Keratinocyte (primary cell): ENCODE data around the gene STX5.

Source experiments
- EZH2 ChIP-seq: IDR thresholded peaks from one replicate; pipeline ENCODE4 v1.6.1; 2012; ENCODE audit warnings: inconsistent platforms, mild to moderate bottlenecking, low read length, moderate library complexity
- TF ChIP-seq, protein P1 (sequence below), 3 experiments: IDR thresholded peaks in 1 of 3; conservative IDR thresholded peaks in 1 of 3; optimal IDR thresholded peaks in 1 of 3; 2 replicates in 2 of 3; 3 replicates in 1 of 3; pipeline versions ENCODE3 to v1.5.1; 2011; ENCODE audit warnings: low read length in 3 of 3, mild to moderate bottlenecking in 3 of 3, moderate library complexity in 2 of 3, control low read depth in 1 of 3, inconsistent platforms in 1 of 3; ENCODE audit not compliant: insufficient read depth in 2 of 3; ENCODE audit errors: extremely low read depth in 1 of 3

DNA sequence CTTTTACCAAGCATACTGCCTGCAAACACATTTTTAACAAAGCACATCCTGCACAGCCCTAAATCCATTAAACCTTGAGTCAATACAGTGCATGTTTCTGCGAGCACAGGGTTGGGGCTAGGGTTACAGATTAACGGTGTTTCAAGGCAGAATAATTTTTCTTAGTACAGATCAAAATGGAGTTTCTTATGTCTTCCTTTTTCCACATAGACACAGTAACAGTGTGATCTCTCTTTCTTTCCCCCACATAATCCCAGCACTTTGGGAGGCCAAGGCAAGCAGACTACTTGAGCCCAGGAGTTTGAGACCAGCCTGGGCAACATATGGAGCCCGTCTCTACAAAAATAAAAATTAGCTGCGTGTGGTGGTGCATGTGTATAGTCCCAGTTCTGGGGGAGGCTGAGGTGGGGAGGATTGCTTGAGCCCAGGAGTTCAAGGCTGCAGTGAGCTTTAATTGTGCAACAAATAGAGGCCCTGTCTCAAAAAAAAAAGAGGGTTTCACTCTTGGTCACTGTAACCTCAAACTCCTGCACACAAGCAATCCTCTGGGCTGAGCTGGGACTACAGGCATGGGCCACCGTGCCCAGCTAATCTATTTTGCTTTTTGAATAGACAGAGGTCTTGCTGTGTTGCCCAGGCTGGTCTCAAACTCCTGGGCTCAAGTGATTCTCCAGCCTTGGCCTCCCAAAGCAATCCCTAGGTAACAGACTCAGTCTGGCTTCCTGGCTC, 29.1 kb upstream of the STX5 start:
- TF ChIP-seq, protein P1, sequence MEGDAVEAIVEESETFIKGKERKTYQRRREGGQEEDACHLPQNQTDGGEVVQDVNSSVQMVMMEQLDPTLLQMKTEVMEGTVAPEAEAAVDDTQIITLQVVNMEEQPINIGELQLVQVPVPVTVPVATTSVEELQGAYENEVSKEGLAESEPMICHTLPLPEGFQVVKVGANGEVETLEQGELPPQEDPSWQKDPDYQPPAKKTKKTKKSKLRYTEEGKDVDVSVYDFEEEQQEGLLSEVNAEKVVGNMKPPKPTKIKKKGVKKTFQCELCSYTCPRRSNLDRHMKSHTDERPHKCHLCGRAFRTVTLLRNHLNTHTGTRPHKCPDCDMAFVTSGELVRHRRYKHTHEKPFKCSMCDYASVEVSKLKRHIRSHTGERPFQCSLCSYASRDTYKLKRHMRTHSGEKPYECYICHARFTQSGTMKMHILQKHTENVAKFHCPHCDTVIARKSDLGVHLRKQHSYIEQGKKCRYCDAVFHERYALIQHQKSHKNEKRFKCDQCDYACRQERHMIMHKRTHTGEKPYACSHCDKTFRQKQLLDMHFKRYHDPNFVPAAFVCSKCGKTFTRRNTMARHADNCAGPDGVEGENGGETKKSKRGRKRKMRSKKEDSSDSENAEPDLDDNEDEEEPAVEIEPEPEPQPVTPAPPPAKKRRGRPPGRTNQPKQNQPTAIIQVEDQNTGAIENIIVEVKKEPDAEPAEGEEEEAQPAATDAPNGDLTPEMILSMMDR (optimal IDR thresholded peaks at IDR 0.05 in 1 of 3, IDR thresholded peaks at IDR 0.05 in 1 of 3, conservative IDR thresholded peaks at IDR 0.05 in 1 of 3; ENCODE audit: extremely low read depth in 1 of 3, insufficient read depth in 2 of 3, low read length in 3 of 3): no peak
- TF ChIP-seq EZH2: no peak
